Measurements from ENCODE around the gene PSG6. TPM values are rescaled to one million over a fixed set of nuclear protein-coding genes. Genes with fewer than 3 reads are reported as not detected.
"Not testable (repeated sequence)": the region's sequence is repeated elsewhere in the genome, so short reads cannot be mapped to it uniquely, and the experiment has no call there.

The PSG6 gene
- total RNA-seq, 2 experiments from 2014 or later: 0.06 TPM; not detected in 1

GRCh38 chr19:42874901-42875813 lies 42.5 kb downstream of the PSG6 start:
- H3K4me2 ChIP-seq (ENCODE audit: low read length); H3K27ac ChIP-seq (ENCODE audit: low read depth, low read length, poor library complexity, severe bottlenecking); H3K36me3 ChIP-seq (ENCODE audit: insufficient read depth, low read length); H3K79me2 ChIP-seq (ENCODE audit: insufficient read depth, low read depth, low read length); H3K9me2 ChIP-seq (ENCODE audit: insufficient read depth, low read length); POLR2A ChIA-PET; CTCF ChIA-PET (ENCODE audit: unreplicated experiment); BruUV-seq (replicated peaks); intact Hi-C loops (cut with micrococcal nuclease; ENCODE audit: unreplicated experiment); H3K9me3 ChIP-seq (ENCODE audit: low read length); H2AFZ ChIP-seq (ENCODE audit: low read length); H3K4me1 ChIP-seq (ENCODE audit: insufficient read depth, low read length, poor library complexity, severe bottlenecking); H4K20me1 ChIP-seq (ENCODE audit: insufficient read depth, low read length); H3K4me3 ChIP-seq (ENCODE audit: low read depth, low read length, poor library complexity, severe bottlenecking); DNase-seq (ENCODE audit: low spot score): not testable (repeated sequence)

- H3K9me2 ChIP-seq (ENCODE audit: insufficient read depth, low read length); POLR2A ChIA-PET; H3K4me3 ChIP-seq (ENCODE audit: low read depth, low read length, poor library complexity, severe bottlenecking): not testable (repeated sequence)
Observed at GRCh38 chr19:42874136-42874535, 43.6 kb downstream of the PSG6 start.

GRCh38 chr19:42872608-42873007 lies 45.1 kb downstream of the PSG6 start:
- Histone ChIP-seq H3K4me2 (ENCODE audit: low read length) (no peak overlapping the region), H4K20me1 (ENCODE audit: insufficient read depth, low read length) (no peaks in the 10 kb centered on the region), H3K9me2 (ENCODE audit: insufficient read depth, low read length) (no peaks in the 10 kb centered on the region), H3K27ac (ENCODE audit: low read depth, low read length, poor library complexity, severe bottlenecking) (no peak overlapping the region), H3K9me3 (ENCODE audit: low read length) (no peaks in the 10 kb centered on the region), H3K4me3 (ENCODE audit: low read depth, low read length, poor library complexity, severe bottlenecking) (no peak overlapping the region), H3K4me1 (ENCODE audit: insufficient read depth, low read length, poor library complexity, severe bottlenecking) (no peaks in the 10 kb centered on the region), H3K36me3 (ENCODE audit: insufficient read depth, low read length) (no peaks in the 10 kb centered on the region), H3K79me2 (ENCODE audit: insufficient read depth, low read depth, low read length) (no peaks in the 10 kb centered on the region), H2AFZ (ENCODE audit: low read length) (no peak overlapping the region)
- intact Hi-C loops (cut with micrococcal nuclease; ENCODE audit: unreplicated experiment): no loop called here
- no peak for DNase-seq (ENCODE audit: low spot score)
- CTCF ChIA-PET (ENCODE audit: unreplicated experiment): no interaction called here
- no TSS peak for BruUV-seq (replicated peaks)
- POLR2A ChIA-PET: no interaction called here
- TF ChIP-seq CTCF (conservative IDR thresholded peaks at IDR 0.05; ENCODE audit: low read length) (no peak), EZH2phosphoT487 (IDR thresholded peaks at IDR 0.05; ENCODE audit: borderline replicate concordance, low read depth, low read length) (no peak)

More at GRCh38 chr19:42874136-42874535, 43.6 kb downstream of the PSG6 start:
- intact Hi-C loops (cut with micrococcal nuclease; ENCODE audit: unreplicated experiment); H3K79me2 ChIP-seq (ENCODE audit: insufficient read depth, low read depth, low read length); H3K9me3 ChIP-seq (ENCODE audit: low read length); H3K4me2 ChIP-seq (ENCODE audit: low read length); H2AFZ ChIP-seq (ENCODE audit: low read length); DNase-seq (ENCODE audit: low spot score); H3K4me1 ChIP-seq (ENCODE audit: insufficient read depth, low read length, poor library complexity, severe bottlenecking); BruUV-seq (replicated peaks); H3K27ac ChIP-seq (ENCODE audit: low read depth, low read length, poor library complexity, severe bottlenecking); H3K36me3 ChIP-seq (ENCODE audit: insufficient read depth, low read length); H4K20me1 ChIP-seq (ENCODE audit: insufficient read depth, low read length); CTCF ChIA-PET (ENCODE audit: unreplicated experiment): not testable (repeated sequence)
